ENCODE data around the gene TBPL2.
A peak's percentile ranks its signal among the peaks of the same experiment; 100 is the strongest.
"Not testable (repeated sequence)": the region's sequence is repeated elsewhere in the genome, so short reads cannot be mapped to it uniquely, and the experiment has no call there.

Gene TBPL2

GRCh38 chr14:55440385-55440784 is at the start of gene TBPL2:
TSS of gene TBPL2 (minus strand) at chr14:55440616. CDS start at chr14:55440449, 167 bp downstream.
- no peak for DNase-seq

DNA sequence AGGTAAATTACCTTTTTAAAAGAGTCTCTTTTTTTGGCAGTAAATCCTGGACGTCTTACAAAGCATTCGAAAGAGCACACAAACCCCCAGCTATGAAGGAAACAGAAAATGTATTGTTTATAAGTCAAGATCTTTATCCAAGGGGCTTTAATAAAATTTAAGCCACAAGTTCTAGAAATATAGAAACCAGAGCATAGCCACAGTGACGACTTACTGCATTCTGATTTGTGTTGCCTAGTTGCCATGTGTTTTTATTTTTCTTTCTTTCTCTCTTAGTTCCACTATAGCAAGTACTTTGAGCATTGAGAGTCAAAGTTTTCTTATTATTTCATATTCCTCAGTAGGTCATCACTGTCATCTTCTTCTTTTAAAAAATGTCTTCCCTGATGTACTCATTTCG is 47.8 kb upstream of the TBPL2 start:
- no peak for DNase-seq

DNA sequence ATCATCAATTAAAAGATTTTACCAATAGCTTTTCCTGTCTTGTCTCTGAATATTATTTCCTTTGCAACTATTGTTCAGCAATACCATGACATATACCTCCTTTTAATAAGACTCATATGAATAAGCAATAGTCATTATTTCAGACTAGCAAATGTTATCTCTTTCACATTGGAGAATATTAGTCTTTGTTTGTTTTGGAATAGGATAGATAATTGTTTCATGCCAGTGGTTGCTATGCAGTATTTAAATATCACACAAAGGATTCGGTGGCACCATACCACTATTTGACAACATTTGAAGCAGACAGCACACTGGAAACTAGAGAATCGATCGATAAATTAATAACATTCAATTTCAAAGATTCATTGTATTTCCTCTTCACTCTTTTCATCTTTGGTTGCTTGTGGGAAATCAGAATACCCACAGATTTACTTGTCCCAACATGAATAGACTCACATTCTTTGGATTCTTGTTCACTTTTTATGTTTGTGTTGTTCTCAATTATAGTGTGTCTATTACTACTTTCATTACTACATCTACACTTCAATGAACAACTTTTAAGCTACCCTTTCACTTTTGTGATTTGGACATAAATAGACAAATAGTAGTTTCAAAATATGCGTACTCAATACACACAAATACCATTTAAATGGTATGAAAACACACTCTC is 42.7 kb upstream of the TBPL2 start:
- no peak for DNase-seq

DNA sequence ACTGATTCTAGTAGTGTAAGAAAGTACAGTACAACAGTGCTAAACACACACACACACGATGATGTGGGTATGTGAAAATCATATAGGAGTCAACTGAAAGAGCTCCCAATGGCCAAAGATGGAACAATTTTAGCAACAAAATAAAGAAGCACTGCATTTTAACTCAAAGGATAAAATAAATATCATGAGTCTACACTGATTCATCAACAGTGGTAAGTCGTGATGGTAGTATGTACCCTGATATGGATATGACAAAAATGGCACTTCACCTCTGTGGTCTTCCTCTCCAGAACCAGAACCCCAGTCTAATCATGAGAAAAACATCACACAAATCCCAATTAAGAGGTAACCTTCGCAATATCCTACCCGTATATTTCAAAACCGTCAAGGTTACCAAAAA is 41.4 kb upstream of the TBPL2 start:
- DNase-seq, result no peak

GRCh38 chr14:55477680-55478079 is 37.3 kb upstream of the TBPL2 start:
- no peak for DNase-seq

- not testable (repeated sequence) for DNase-seq
These were observed 36.0 kb upstream of the TBPL2 start for GRCh38 chr14:55476448-55476847.

- no peak for DNase-seq
These were observed 33.4 kb upstream of the TBPL2 start for GRCh38 chr14:55473786-55474185.

DNA sequence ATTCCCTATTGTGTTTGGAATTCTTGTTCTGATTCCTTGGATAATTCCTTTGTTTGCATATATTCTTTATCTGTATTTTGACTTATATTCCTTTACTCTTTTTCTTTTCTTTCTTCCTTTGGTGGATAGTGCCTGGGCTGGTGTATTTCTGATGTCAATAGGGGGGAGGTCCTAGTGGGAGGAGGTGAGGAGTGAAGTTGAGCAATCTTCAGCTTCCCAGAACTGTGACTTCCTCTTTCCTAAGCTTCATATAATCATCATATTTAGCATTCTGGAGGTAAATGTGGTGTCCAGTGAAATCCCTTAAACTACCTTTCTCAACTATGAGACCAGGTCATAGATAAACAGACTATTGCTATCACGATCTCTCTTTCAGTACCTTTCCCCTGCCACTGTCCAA is 29.6 kb upstream of the TBPL2 start:
- DNase-seq, result no peak

DNA sequence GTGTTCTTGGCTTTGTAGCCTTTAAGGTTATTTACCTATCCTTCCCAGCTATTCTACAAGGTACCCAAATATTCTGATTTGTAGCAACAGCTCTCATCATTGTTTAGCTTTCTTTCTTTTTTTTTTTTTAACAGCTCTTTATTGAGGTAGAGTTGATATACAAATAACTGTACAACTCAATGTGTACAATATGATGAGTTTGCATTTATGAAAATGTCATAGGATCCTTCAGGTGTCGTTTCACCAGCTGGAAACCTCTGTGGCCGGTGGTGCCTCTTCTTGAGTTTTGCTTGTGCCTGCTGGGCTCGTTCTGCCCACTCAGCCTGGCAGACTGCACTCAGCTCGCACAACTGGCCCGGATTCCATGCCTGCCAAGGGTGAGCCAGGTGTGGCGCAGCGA is 26.9 kb upstream of the TBPL2 start:
- no peak for DNase-seq

- peak; percentile 86 for DNase-seq
These were observed 18.5 kb upstream of the TBPL2 start for GRCh38 chr14:55458800-55459515.

GRCh38 chr14:55457496-55457895 is 17.1 kb upstream of the TBPL2 start:
- no peak for DNase-seq

GRCh38 chr14:55456411-55456810 is 16.0 kb upstream of the TBPL2 start:
- not testable (repeated sequence) for DNase-seq

DNA sequence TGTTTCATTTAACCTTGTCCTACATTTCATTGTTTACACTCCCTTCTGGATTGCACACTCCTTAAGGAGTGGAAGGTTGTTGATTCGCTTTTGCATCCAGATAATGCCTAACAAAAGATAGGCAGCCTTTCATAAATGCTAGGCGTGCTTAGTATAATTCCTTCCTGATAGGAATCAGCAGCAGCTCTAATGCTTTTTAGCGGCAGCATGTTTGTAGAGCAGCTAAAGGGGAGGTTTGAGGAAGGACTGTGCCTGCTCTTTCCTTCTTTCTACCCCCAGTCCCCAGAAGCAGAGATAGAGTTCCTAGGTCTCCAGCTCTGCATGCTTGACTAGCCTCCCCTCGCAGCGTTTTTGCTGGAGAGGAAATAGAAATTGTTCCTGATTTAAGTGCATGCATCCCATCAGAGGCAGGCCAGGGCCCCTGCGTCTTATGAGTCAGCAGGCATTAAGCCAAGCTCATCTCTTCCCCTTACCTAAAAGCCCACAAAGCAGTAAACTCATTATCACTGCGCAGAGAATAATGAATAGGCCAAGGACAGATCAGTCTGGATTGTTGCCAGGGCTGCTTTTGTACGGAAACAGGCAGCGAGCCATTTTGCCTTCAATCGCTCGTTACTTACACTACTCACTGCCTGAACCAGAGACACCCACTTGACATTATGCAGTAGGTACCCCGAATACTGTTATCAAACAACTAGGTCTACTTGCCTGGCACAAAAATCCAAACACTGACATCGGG is 14.0 kb upstream of the TBPL2 start:
- peak; percentile 23 for DNase-seq

GRCh38 chr14:55451950-55452349 is 11.5 kb upstream of the TBPL2 start:
- no peak for DNase-seq

DNA sequence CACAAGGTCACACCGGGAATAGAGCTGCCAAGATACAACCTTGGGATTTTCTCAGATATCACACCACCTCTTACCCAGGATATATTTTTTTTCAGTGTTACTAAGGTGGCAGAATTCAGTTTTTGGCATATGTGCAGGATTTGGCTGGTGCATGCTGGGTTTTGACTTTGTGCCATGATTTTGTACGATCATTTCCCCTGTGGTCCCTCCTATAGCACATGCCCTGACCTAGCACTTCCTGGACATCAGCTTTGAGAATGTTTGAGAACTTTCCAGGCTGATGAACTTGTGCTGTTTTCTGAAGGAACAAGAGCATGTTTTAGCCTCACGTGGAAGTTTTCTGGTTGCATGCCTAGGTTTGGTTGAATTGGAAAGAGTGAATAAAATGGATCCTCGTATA is 11.0 kb upstream of the TBPL2 start:
- DNase-seq, result no peak

DNA sequence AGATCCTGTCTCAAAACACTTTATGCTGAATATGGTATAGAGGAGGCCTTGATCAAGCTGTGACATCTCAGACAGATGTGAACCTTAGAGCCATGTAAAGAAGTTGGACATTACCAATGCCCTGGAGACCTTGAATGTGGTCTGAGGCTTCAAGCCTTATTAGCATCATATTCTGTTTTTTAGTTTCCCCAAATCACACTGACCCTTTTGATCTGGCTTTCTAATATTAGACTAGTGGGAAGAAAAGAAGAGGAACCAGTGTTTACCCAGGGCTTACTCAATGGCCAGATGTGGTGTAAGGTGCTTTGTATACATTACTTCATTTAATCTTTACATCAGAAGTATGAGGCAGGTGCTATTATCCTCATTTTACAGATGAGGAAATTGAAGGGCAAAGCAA is 10.6 kb upstream of the TBPL2 start:
- no peak for DNase-seq

DNA sequence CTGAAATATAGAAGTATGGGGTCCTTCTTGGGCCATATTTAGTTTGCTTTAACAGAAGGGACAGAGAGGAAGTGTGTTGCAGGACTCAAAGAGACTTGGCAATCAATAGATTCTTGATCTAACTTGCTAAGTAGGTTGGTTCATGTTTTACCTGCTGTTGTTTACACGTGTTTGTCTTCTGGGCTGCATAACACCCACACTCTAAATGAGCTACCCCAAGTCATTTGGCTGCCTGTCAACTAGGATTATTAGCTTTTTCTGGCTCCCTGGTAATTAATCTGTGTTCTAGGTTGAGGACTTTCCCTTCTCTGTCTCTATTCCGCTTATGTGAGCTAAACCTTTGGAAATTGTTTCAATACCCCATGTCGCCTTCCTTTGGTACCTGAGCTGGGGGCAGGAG is 10.1 kb upstream of the TBPL2 start:
- no peak for DNase-seq

DNA sequence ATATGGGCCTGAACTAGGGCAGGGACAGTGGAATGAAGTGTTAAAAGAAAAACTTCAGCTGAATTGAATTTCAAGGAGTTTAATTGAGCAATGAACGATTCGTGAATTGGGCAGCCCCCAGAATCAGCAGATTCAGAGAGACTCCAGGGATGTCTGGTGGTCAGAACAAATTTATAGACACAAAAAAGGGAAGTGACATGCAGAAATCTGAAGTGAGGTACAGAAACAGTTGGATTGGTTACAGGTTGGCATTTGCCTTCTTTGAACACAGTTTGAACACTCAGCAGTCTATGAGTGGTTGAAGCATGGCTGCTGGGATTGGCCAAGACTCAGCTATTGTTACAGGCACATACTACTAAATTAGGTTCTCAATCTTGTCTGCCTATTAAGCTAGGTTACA is 9.7 kb upstream of the TBPL2 start:
- DNase-seq, result no peak

DNA sequence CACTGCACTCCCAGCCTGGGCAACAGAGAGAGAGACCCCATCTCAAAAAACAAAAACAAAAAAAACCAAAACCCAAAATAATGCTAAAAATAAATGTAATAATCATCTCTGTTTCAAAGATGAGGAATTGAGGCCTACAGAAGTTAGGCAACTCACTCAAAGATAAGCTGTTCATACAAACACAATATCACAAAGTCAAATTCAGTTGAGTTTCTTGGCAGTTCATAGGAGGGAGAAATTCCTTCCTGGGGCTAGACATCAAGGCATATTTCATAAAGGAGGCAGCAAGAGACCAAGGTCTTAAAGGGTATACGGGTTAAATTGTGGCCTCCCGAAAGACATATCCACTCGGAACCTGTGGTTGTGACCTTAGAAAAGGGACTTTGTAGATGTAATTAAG is 8.7 kb upstream of the TBPL2 start:
- no peak for DNase-seq

- DNase-seq, result peak; percentile 39
These were observed 7.8 kb upstream of the TBPL2 start for GRCh38 chr14:55448141-55448614.

GRCh38 chr14:55446833-55447232 is 6.4 kb upstream of the TBPL2 start:
- no peak for DNase-seq

- peak; percentile 73 for DNase-seq
These were observed 5.8 kb upstream of the TBPL2 start for GRCh38 chr14:55446127-55446736.

DNA sequence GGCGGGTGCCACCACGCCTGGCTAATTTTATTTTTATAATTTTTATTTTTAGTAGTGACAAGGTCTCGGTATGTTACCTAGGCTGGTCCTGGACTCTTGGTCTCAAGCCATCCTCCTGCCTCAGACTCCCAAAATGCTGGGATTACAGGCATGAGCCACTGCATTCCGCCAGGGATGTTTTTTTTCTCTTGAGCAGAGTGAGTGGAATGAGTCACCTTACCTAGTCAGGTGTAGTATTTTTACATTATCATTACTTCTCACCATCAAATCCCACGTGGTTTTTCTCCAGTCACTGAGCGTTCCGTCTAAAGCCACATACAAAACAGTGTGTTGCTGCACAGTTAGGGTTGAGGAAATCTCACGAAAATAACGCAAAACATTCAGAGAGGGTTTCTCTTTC is 870 bp upstream of the TBPL2 start:
- DNase-seq, result no peak
